DMS79 (cell line): Measurements from ENCODE around the gene PC.
A peak's percentile ranks its signal among the peaks of the same experiment; 100 is the strongest.
"Not testable (repeated sequence)": the region's sequence is repeated elsewhere in the genome, so short reads cannot be mapped to it uniquely, and the experiment has no call there.

Experiments
- DNase-seq: peaks from one replicate; lab custom pipeline; 2025; lab: John Stamatoyannopoulos, UW

PC gene

GRCh38 chr11:66843776-66844495, 114.2 kb downstream of the PC start:
- DNase-seq, result no peak

- DNase-seq, result peak; percentile 65
These were observed 115.0 kb downstream of the PC start, which contains the start of gene RCE1 for GRCh38 chr11:66842896-66843775. Gene RCE1 (plus strand): TSS chr11:66843441. CDS start chr11:66843456, 15 bp downstream.

GRCh38 chr11:66842501-66842895, 115.7 kb downstream of the PC start:
- no peak for DNase-seq

- DNase-seq, result no peak
These were observed 116.3 kb downstream of the PC start for GRCh38 chr11:66841861-66842260.

- no peak for DNase-seq
These were observed 117.7 kb downstream of the PC start for GRCh38 chr11:66840317-66841091.

- no peak for DNase-seq
These were observed 122.3 kb downstream of the PC start for GRCh38 chr11:66835768-66836405.

- DNase-seq, result no peak
These were observed 123.2 kb downstream of the PC start for GRCh38 chr11:66834943-66835342.

- no peak for DNase-seq
These were observed 123.7 kb downstream of the PC start for GRCh38 chr11:66834539-66834845.

- not testable (repeated sequence) for DNase-seq
These were observed 133.6 kb downstream of the PC start for GRCh38 chr11:66824573-66824972.

GRCh38 chr11:66823700-66824099, 134.5 kb downstream of the PC start:
- no peak for DNase-seq

- DNase-seq, result no peak
These were observed 137.3 kb downstream of the PC start for GRCh38 chr11:66820901-66821300.

GRCh38 chr11:66820381-66820780, 137.8 kb downstream of the PC start:
- DNase-seq, result no peak

- no peak for DNase-seq
These were observed 139.8 kb downstream of the PC start for GRCh38 chr11:66818231-66818955.

- no peak for DNase-seq
These were observed 142.5 kb downstream of the PC start for GRCh38 chr11:66815646-66816045.

- no peak for DNase-seq
These were observed 143.5 kb downstream of the PC start for GRCh38 chr11:66814678-66815077.

GRCh38 chr11:66810576-66811185, 147.5 kb downstream of the PC start:
- no peak for DNase-seq

- DNase-seq, result no peak
These were observed 148.6 kb downstream of the PC start for GRCh38 chr11:66809592-66809991.

- no peak for DNase-seq
These were observed 157.3 kb downstream of the PC start for GRCh38 chr11:66800720-66801428.

GRCh38 chr11:66799815-66800214, 158.4 kb downstream of the PC start:
- not testable (repeated sequence) for DNase-seq
